Psoas muscle (tissue), 8 donors: ENCODE data around the gene ABCF2. TPM values are rescaled to one million over a fixed set of nuclear protein-coding genes. Genes with fewer than 3 reads are reported as not detected.

Source experiments
- ATAC-seq, 4 donors: fragments of 200-7000 bp; cut with Tn5 transposase; one replicate each; pipeline ENCODE4 v1.9.1; 2020; ENCODE audit warnings: moderate library complexity in 3 of 4, mild to moderate bottlenecking in 2 of 4
- DNase-seq, 2 donors: peaks; one replicate each; pipeline ENCODE4 v3.0.0-alpha.2; 2020
- H3K27ac ChIP-seq: fragments of 200-600 bp; one replicate; pipeline ENCODE4 v1.8.0; 2022
- H3K27me3 ChIP-seq, 3 donors: fragments of 200-600 bp in 1 of 3; one replicate each; pipeline versions ENCODE4 v1.6.1 to v1.8.0; 2013 to 2022; ENCODE audit warnings: low read length in 2 of 3, mild to moderate bottlenecking in 2 of 3, moderate library complexity in 1 of 3; ENCODE audit not compliant: insufficient read depth in 3 of 3
- H3K36me3 ChIP-seq, 2 donors: fragments of 200-600 bp in 1 of 2; one replicate each; pipeline versions ENCODE4 v1.6.1 to v1.8.0; 2013 to 2022; ENCODE audit warnings: low read depth in 1 of 2, mild to moderate bottlenecking in 1 of 2, moderate library complexity in 1 of 2; ENCODE audit not compliant: insufficient read depth in 1 of 2
- H3K4me1 ChIP-seq: fragments of 200-600 bp; one replicate; pipeline ENCODE4 v1.8.0; 2022
- H3K4me3 ChIP-seq: fragments of 200-600 bp; one replicate; pipeline ENCODE4 v1.8.0; 2022; ENCODE audit warnings: mild to moderate bottlenecking
- H3K9me3 ChIP-seq: fragments of 200-600 bp; one replicate; pipeline ENCODE4 v1.8.0; 2022
- WGBS, 3 donors: extraction: QIAGEN DNeasy Blood & Tissue Kit; methylation state at CpG; one replicate each; pipeline versions ENCODE4 v1.1.6 to v1.1.7; 2013; 5-methylcytosine and 5-hydroxymethylcytosine counted together
- intact Hi-C, 2 donors: fragments of 100-400 bp; cut with DNase I; formaldehyde crosslinking; loops; one replicate each; pipeline versions ENCODE4 v1.11.0 to v1.14.2; 2022
- polyA plus RNA-seq, 3 donors: library from polyadenylated mRNA; stranded (reverse); fragments of 200-250 nt; gene quantifications; one replicate each; pipeline ENCODE4 v1.2.3, GENCODE V29; 2013
- total RNA-seq, 4 donors: library from RNA; stranded (reverse); fragmentation: NEBNext Ultra II Directional in 2 of 4; extraction: Animal tissue kit (Norgen Biotek cat#: 25700) in 2 of 4; gene quantifications; one replicate each; pipeline versions ENCODE4 v1.2.1 to v1.2.4, GENCODE V29; 2021 to 2023
- TF ChIP-seq, protein P1 (sequence below): fragments of 200-600 bp; IDR thresholded peaks from one replicate; pipeline ENCODE4 v1.8.0; 2022; ENCODE audit warnings: antibody characterized with exemption
- donor health status: healthy with polysubstance abuse.
- donor health status: DM: no; HTN: no; CAD: no; lungs with moderate emphysema.
- donor health status: Bipolar disorder and iron deficiency.
- donor health status: healthy.
- donor health status: DM: yes; HTN: yes; CAD: no.
- donor health status: DM: no; HTN: no; CAD: no.
- donor health status: DM: no; HTN: no; CAD: no.
- donor health status: DM: yes; HTN: yes; CAD: no.

ABCF2 gene
- total and polyA plus RNA-seq, 7 donors: 35.7 to 94.0 (median 66.0) TPM

- ATAC-seq (no peak), DNase-seq (peak in 1 of 2 donors; percentile 34)
- H3K36me3 ChIP-seq: peaks cover 0 to 32% of the 10 kb centered on the region in 2 donors
- no peak overlapping the region for H3K4me3 ChIP-seq
- no peaks in the 10 kb centered on the region for H3K9me3 ChIP-seq
- WGBS, 3 donors: 79 to 84% (median 81%) methylated on average over 8 of the region's 8 CpGs
- H3K27me3 ChIP-seq: no peaks in the 10 kb centered on the region
- TF ChIP-seq, protein P1, sequence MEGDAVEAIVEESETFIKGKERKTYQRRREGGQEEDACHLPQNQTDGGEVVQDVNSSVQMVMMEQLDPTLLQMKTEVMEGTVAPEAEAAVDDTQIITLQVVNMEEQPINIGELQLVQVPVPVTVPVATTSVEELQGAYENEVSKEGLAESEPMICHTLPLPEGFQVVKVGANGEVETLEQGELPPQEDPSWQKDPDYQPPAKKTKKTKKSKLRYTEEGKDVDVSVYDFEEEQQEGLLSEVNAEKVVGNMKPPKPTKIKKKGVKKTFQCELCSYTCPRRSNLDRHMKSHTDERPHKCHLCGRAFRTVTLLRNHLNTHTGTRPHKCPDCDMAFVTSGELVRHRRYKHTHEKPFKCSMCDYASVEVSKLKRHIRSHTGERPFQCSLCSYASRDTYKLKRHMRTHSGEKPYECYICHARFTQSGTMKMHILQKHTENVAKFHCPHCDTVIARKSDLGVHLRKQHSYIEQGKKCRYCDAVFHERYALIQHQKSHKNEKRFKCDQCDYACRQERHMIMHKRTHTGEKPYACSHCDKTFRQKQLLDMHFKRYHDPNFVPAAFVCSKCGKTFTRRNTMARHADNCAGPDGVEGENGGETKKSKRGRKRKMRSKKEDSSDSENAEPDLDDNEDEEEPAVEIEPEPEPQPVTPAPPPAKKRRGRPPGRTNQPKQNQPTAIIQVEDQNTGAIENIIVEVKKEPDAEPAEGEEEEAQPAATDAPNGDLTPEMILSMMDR: no peak
- H3K4me1 ChIP-seq: peaks cover 26% of the 10 kb centered on the region
- no peak overlapping the region for H3K27ac ChIP-seq
- intact Hi-C loops: no loop called here
Observed at GRCh38 chr7:151179287-151179860, 47.6 kb downstream of the ABCF2 start.

GRCh38 chr7:151178831-151179230, 48.2 kb downstream of the ABCF2 start:
- intact Hi-C loops: no loop called here
- 37 to 92% (median 47%) methylated on average over 2 of the region's 2 CpGs for WGBS, 3 donors
- H3K9me3 ChIP-seq: no peaks in the 10 kb centered on the region
- H3K27ac ChIP-seq: no peak overlapping the region
- H3K27me3 ChIP-seq: no peaks in the 10 kb centered on the region
- no peak for DNase-seq
- H3K4me1 ChIP-seq: peaks cover 26% of the 10 kb centered on the region
- H3K4me3 ChIP-seq: no peak overlapping the region
- ATAC-seq: no peak
- H3K36me3 ChIP-seq: peaks cover 0 to 26% of the 10 kb centered on the region in 2 donors
- TF ChIP-seq, protein P1: no peak

GRCh38 chr7:151178236-151178635, 48.8 kb downstream of the ABCF2 start:
- WGBS, 3 donors: 61 to 88% (median 61%) methylated on average over 9 of the region's 9 CpGs
- Histone ChIP-seq H3K9me3 (no peaks in the 10 kb centered on the region), H3K27me3 (no peaks in the 10 kb centered on the region), H3K4me1 (peaks cover 26% of the 10 kb centered on the region), H3K36me3 (peaks cover 0 to 20% of the 10 kb centered on the region in 2 donors), H3K27ac (peak overlapping the region; percentile 36), H3K4me3 (no peak overlapping the region)
- ATAC-seq (peak in 1 of 4 donors; percentile 17), DNase-seq (no peak)
- TF ChIP-seq, protein P1: no peak
- intact Hi-C loops: no loop called here

DNA sequence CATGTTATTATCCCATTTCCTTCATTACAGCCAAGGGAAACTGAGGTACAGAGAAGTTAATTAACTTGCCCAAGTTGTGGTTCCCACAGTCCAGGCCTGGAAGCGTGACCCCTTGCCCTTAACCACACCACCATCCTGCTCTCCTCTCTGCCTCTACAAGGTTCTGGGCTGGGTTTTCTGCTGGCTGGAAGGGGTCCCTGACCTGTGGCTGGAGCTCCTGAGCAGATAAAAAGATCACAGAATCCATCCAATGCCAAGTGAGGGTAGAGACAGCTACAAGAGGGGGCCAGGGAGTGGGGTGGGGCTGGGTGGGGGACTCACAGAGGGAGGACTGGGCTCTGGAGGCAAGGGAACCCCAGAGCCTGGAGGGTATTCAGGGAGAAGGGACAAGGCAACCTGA, 49.7 kb downstream of the ABCF2 start:
- intact Hi-C loops: no loop called here
- ATAC-seq (no peak), DNase-seq (peak in 1 of 2 donors; percentile 14)
- 71 to 80% (median 79%) methylated on average over 1 of the region's 1 CpG for WGBS, 3 donors
- Histone ChIP-seq H3K36me3 (peaks cover 0 to 19% of the 10 kb centered on the region in 2 donors), H3K27ac (peak overlapping the region; percentile 36), H3K4me1 (peaks cover 28% of the 10 kb centered on the region), H3K9me3 (no peaks in the 10 kb centered on the region), H3K4me3 (no peak overlapping the region), H3K27me3 (no peaks in the 10 kb centered on the region)
- TF ChIP-seq, protein P1: no peak

DNA sequence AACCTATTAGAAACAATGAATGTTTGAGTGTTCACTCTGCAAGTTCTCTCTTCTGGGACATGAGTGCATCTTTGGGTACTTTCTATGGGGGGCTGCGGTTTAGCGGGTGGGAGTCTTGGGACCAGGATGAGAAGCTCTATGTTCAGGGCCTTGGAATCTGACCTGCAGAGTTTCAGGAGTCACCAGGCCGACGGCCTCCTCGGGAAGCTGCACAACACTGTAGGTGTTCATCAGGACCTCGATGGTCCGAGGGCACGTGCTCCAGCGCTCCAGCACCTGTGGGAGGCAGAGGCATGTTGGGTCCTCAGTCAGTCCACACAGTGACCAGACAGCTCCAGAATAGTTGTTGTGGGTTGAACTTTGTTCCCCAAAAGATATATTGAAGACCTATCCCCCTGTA, 50.6 kb downstream of the ABCF2 start:
- Histone ChIP-seq H3K9me3 (no peaks in the 10 kb centered on the region), H3K4me3 (no peak overlapping the region), H3K27ac (no peak overlapping the region), H3K36me3 (peaks cover 0 to 19% of the 10 kb centered on the region in 2 donors), H3K27me3 (no peaks in the 10 kb centered on the region), H3K4me1 (peaks cover 25% of the 10 kb centered on the region)
- intact Hi-C loops: no loop called here
- WGBS, 3 donors: 79 to 90% (median 86%) methylated on average over 9 of the region's 9 CpGs
- no peak for ATAC-seq
- peak in 1 of 2 donors; percentile 30 for DNase-seq
- TF ChIP-seq, protein P1: no peak
